WERI-Rb-1 (cell line): ENCODE measurements around the gene STAT5B.
"Not testable (repeated sequence)": the region's sequence is repeated elsewhere in the genome, so short reads cannot be mapped to it uniquely, and the experiment has no call there.

ENCODE experiments used
- DNase-seq: peaks from one replicate; pipeline ENCODE4 v3.0.0-alpha.2; 2020
- H3K27ac ChIP-seq: fragments of 250-450 bp; sonication (Bioruptor Pico); 2 replicates; pipeline ENCODE4 v1.5.1; 2020; ENCODE audit warnings: mild to moderate bottlenecking, moderate library complexity
- H3K27me3 ChIP-seq: fragments of 250-450 bp; sonication (Bioruptor Pico); 2 replicates; pipeline ENCODE4 v1.5.1; 2021; ENCODE audit warnings: mild to moderate bottlenecking, low read depth, moderate library complexity; ENCODE audit not compliant: insufficient read depth, severe bottlenecking
- H3K36me3 ChIP-seq: fragments of 250-450 bp; sonication (Bioruptor Pico); 2 replicates; pipeline ENCODE4 v1.5.1; 2020; ENCODE audit warnings: mild to moderate bottlenecking, moderate library complexity
- H3K4me3 ChIP-seq: 2 replicates; pipeline ENCODE4 v1.5.1; 2011; ENCODE audit warnings: low read depth, mild to moderate bottlenecking, control low read depth, low read length
- H3K9me3 ChIP-seq: fragments of 250-450 bp; sonication (Bioruptor Pico); 2 replicates; pipeline ENCODE4 v1.5.1; 2021; ENCODE audit warnings: mild to moderate bottlenecking, moderate library complexity; ENCODE audit not compliant: severe bottlenecking
- CTCF ChIP-seq: IDR thresholded peaks from 2 replicates; pipeline ENCODE4 v1.5.1; 2011; ENCODE audit warnings: low read depth, mild to moderate bottlenecking, control low read depth, inconsistent platforms, low read length

Gene STAT5B

GRCh38 chr17:42227849-42228700 is 48.1 kb downstream of the STAT5B start:
- no peak for DNase-seq
- Histone ChIP-seq H3K27me3 (no peaks in the 10 kb centered on the region), H3K36me3 (peaks cover 17% of the 10 kb centered on the region), H3K27ac (no peak overlapping the region), H3K4me3 (no peak overlapping the region), H3K9me3 (no peaks in the 10 kb centered on the region)
- no peak for TF ChIP-seq CTCF

- H3K27ac ChIP-seq, result no peak overlapping the region
- H3K9me3 ChIP-seq, result no peaks in the 10 kb centered on the region
- no peak for DNase-seq
- H3K27me3 ChIP-seq, result no peaks in the 10 kb centered on the region
- TF ChIP-seq CTCF, result no peak
- no peak overlapping the region for H3K4me3 ChIP-seq
- peaks cover 24% of the 10 kb centered on the region for H3K36me3 ChIP-seq
These were observed 50.5 kb downstream of the STAT5B start for GRCh38 chr17:42225646-42226045.

GRCh38 chr17:42224651-42225050 is 51.5 kb downstream of the STAT5B start:
- DNase-seq, result no peak
- Histone ChIP-seq H3K27ac (no peak overlapping the region), H3K36me3 (peaks cover 22% of the 10 kb centered on the region), H3K27me3 (no peaks in the 10 kb centered on the region), H3K9me3 (no peaks in the 10 kb centered on the region), H3K4me3 (no peak overlapping the region)
- TF ChIP-seq CTCF, result no peak

- Histone ChIP-seq H3K9me3 (no peaks in the 10 kb centered on the region), H3K36me3 (peaks cover 34% of the 10 kb centered on the region), H3K27ac (no peak overlapping the region), H3K27me3 (no peaks in the 10 kb centered on the region), H3K4me3 (no peak overlapping the region)
- peak; percentile 69 for DNase-seq
- TF ChIP-seq CTCF, result peak; percentile 95
These were observed 54.1 kb downstream of the STAT5B start for GRCh38 chr17:42221886-42222745.

GRCh38 chr17:42219280-42219679 is 56.9 kb downstream of the STAT5B start:
- not testable (repeated sequence) for H3K27me3 ChIP-seq, DNase-seq, H3K9me3 ChIP-seq, H3K27ac ChIP-seq, H3K4me3 ChIP-seq
- peaks cover 59% of the 10 kb centered on the region for H3K36me3 ChIP-seq

- no peak overlapping the region for H3K27ac ChIP-seq
- TF ChIP-seq CTCF, result no peak
- H3K9me3 ChIP-seq, result no peaks in the 10 kb centered on the region
- H3K27me3 ChIP-seq, result no peaks in the 10 kb centered on the region
- no peak overlapping the region for H3K4me3 ChIP-seq
- H3K36me3 ChIP-seq, result peaks cover 76% of the 10 kb centered on the region
- DNase-seq, result no peak
These were observed 62.0 kb downstream of the STAT5B start for GRCh38 chr17:42214156-42214555.
